HG02885 (cell line): Measurements from ENCODE around the gene TMEM167A.
"Not testable (repeated sequence)": the region's sequence is repeated elsewhere in the genome, so short reads cannot be mapped to it uniquely, and the experiment has no call there.

Experiments
- ATAC-seq: cut with Tn5 transposase; IDR thresholded peaks from one replicate; pipeline ENCODE4 v1.9.1; 2021; ENCODE audit warnings: mild to moderate bottlenecking; ENCODE audit not compliant: unreplicated experiment, poor library complexity

TMEM167A gene

DNA sequence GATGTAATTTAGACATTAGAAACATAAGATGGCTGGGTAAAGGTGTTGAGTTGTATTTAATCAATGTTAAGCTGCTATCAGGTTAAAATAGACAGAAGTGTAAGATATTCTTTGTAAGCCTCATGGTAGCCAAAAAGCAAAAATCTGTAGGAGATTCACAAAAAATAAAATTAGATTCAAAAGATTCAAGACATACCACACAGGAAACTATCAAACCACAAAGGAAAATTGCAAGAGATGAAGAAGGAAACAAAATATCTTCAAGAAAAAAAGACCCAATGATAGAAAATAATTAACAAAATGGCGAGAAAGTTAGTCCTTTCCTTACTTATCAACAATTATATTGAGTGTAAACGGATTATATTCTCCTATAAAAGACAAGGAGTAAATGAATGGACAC, 15.4 kb upstream of the TMEM167A start:
- ATAC-seq, result no peak

GRCh38 chr5:83090169-83090568, 13.0 kb upstream of the TMEM167A start:
- ATAC-seq, result no peak

GRCh38 chr5:83085106-83085505, 7.9 kb upstream of the TMEM167A start:
- no peak for ATAC-seq

DNA sequence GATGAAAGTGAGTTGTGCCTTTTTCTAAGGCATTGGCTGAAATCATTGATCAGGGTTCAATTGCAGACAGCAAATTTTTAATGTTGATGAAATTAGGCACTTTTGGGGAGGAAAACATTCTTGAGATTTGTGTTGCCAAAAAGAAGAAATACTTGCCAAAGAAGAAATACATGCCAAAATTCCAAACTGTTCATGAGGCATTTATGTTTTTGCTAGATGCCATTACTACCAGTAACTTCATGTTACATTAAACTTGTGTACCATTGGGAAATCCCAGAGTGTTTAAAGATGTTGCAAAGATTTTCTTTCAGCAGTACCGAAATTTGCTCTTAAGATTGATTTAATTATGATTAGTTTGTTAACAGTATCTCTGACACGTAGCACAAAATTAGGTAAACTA, 7.1 kb upstream of the TMEM167A start:
- no peak for ATAC-seq

DNA sequence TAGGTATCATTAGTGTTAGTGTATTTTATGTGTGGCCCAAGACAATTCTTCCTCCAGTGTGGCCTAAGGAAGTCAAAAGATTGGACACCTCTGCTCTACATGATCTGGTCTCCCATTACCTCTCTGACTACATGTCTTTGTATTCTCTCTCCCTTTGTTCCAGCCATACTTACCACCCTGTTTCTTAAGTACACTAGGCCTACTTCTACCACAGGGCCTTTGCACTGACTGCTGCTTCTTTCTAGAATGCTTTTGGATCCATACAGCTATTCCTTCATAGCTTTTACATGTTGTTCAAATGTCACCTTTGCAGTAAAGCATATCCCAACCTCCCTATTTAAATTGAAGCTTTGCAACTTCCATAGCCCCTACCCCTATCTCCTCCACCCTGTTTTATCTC, 5.6 kb upstream of the TMEM167A start:
- ATAC-seq, result no peak

GRCh38 chr5:83077662-83078261, 568 bp upstream of the TMEM167A start:
- peak; percentile 5 for ATAC-seq

DNA sequence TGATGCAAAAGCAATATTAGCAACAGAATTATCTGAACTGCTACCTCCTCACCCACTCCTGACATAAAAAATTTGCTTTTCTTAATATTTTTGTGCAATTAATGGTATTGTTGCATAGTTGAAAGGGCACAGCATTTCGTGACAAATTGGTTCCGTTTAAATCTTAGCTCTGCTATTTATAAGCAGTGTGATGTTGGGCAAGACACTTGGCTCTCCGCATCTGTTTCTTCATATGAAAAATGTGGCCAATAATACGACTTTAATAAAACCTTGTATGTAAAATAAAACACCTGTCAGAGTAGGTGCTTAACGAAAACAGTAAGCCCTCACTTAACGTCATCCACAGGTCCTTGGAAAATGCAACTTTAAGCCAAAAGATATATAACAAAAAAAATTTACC, 4.2 kb downstream of the TMEM167A start:
- no peak for ATAC-seq

- ATAC-seq, result no peak
Measured at GRCh38 chr5:83071286-83072051, 5.7 kb downstream of the TMEM167A start.

DNA sequence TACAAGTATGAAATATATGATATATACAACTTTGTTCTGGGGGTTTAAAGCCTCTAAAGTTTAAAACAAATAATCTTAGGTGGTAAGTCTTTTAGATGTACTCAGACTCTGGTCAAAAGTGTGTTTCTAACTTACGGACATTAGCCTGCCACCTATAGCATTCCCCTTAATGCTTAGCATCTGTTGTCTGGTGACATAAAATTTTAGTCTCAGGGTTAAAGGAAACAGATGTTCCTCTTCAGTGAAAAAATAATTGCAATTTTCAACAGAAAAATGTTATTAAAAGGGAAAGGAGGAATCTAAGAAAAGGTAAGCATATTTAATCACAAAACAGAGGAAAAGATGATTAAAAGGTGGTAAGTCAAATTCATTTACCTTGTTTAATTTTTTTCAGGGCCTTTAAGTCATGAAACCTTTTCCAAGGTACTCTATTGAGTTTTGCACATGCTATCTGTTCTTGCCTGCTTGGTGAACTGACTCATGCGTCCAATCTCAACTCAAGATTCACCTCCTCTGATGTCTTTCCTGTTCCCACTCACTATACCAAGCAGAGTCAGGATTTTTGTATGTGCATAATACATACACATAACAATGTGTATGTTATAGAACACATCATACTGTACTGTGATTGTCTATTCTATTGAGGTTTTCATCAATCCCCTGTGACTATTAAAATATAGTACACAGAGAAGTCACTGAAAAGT, 7.9 kb downstream of the TMEM167A start:
- no peak for ATAC-seq

GRCh38 chr5:83067377-83067776, 9.8 kb downstream of the TMEM167A start:
- ATAC-seq, result not testable (repeated sequence)

- ATAC-seq, result no peak
Measured at GRCh38 chr5:83066548-83067110, 10.6 kb downstream of the TMEM167A start.

DNA sequence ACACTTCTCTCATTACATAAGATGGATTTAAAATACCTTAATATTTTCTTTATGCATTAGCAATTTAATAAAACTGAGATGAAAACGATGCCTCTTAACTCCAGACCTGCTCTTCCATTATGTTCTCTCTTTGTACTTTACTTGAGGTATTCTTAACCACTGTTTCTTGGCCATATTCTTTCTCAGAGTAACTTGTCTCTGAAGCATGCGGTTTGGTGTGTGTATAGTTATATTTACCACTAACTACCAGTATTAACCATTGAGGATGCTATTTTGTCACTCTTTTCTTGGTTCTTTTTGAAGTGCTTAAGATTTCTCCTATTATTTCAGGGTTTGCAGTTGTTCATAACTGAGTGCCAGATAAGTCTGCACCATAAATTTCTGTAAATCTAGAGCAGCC, 17.9 kb downstream of the TMEM167A start:
- no peak for ATAC-seq

DNA sequence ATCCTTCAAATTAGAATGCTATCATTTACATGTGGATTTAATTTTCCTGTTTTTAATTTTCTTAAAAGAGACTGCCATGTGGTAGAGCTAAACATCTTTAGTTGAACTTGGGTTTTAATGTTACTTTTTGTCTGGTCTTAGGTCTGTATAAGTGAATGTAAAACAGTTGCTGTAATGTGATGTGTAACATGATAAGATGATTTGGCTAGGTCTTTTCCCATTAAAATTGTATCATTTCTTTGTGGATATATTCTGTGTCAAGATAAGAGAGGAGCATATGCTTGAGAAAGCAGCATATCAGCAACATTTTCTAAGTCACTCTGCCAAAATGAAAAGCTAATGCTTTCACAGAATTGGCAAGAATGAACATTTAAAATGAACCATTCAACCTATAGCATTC, 18.5 kb downstream of the TMEM167A start:
- ATAC-seq, result no peak

- no peak for ATAC-seq
Measured at GRCh38 chr5:83055166-83055565, 22.0 kb downstream of the TMEM167A start.

GRCh38 chr5:83050723-83051340, 26.4 kb downstream of the TMEM167A start:
- ATAC-seq, result no peak

DNA sequence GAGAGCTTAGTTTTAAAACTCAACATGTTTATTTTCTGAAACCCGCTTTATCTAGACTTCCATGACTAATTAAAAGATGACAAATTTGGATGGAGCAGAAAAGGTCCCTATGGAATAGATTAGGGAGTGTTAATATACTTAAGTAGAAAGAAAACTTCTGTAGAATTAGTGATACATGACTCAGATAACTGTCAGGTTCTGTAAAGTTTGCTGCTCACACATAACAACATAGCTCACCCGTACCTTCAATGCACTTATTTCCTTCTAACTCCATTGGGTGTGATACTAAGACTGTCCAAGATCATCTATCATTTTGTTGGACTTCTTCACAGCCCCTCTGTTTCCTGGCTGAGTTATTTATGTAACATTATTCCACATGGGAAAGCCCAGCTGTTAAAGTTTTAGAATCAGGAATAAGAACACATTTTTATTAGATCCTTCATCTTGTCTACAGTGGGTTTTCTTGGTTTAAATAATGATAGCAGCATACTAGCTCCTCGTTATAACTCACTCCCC, 27.8 kb downstream of the TMEM167A start:
- ATAC-seq, result no peak

DNA sequence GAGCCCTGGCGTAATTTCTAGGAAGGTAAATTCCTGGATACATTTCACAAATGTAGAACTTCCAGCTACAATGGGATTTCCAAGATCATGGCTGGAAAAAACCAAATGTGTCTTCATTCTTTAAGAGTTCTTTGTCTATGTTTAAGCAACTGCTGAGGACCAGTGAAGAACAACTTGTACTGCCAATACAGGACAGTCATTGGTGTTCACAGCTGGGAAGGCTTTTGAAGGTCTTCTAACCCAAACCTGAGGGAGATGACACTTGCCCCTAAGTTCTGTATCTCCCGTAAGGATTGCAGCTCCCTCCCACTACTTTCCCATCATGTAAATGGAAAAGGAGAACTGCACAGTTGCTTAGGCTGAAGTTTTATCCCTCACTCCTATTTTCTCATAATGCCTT, 28.4 kb downstream of the TMEM167A start:
- ATAC-seq, result no peak

GRCh38 chr5:83048277-83048676, 28.9 kb downstream of the TMEM167A start:
- no peak for ATAC-seq

- no peak for ATAC-seq
Measured at GRCh38 chr5:83044926-83045325, 32.3 kb downstream of the TMEM167A start.

DNA sequence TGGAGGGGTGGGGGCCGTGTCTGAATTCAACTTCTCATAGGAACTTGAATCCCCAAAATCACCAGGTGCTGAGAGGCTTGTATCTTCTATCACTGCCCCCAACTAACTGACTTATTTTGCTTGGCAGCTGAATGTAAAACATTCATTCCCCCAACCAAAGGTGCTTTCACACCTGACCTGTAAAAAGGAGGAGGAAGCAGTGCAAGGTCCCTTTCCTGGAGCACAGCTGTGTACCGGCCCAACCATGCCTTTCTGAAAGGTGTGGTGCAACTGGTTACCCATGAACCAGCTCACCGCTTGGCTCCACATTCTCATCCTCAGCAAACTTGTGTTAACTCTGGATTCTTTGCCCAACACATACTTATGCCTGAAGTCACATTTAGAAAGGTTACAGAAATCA, 34.7 kb downstream of the TMEM167A start:
- no peak for ATAC-seq

- no peak for ATAC-seq
Measured at GRCh38 chr5:83038924-83039323, 38.3 kb downstream of the TMEM167A start.
